ENCODE data around the gene CAMK2G. TPM values are rescaled to one million over a fixed set of nuclear protein-coding genes. Genes with fewer than 3 reads are reported as not detected.

The CAMK2G gene
- total and polyA plus RNA-seq, 4 donors = 6.8 to 18.3 (median 9.9) TPM

GRCh38 chr10:73877533-73878160 is 3.3 kb upstream of the CAMK2G start:
- Histone ChIP-seq H3K4me3 (ENCODE audit: low read depth in 1 of 3, low read length in 3 of 3) (no peak overlapping the region), H3K9me3 (ENCODE audit: control insufficient read depth in 4 of 4, low read length in 3 of 4) (no peaks in the 10 kb centered on the region), H3K4me1 (ENCODE audit: control insufficient read depth in 4 of 4, insufficient read depth in 4 of 4, low read length in 3 of 4) (peaks cover 4 to 12% (median 12%) of the 10 kb centered on the region in 4 donors), H3K36me3 (ENCODE audit: control insufficient read depth in 4 of 4, insufficient read depth in 3 of 4, low read depth in 1 of 4, low read length in 3 of 4) (no peaks in the 10 kb centered on the region), H3K27me3 (ENCODE audit: control insufficient read depth in 4 of 4, insufficient read depth in 4 of 4, low read length in 3 of 4) (no peaks in the 10 kb centered on the region), H3K27ac (ENCODE audit: low read depth in 1 of 2, low read length in 2 of 2) (no peak overlapping the region), H3K9ac (ENCODE audit: low read depth in 1 of 2, low read length in 2 of 2) (no peak overlapping the region)
- DNase-seq (ENCODE audit: low spot score) = no peak
- 93% methylated on average over 9 of the region's 9 CpGs for WGBS
- TF ChIP-seq TAF1 (conservative IDR thresholded peaks at IDR 0.05) (no peak), FOXA1 (IDR thresholded peaks at IDR 0.05) (no peak), ZBTB33 (IDR thresholded peaks at IDR 0.05) (no peak), EGR1 (IDR thresholded peaks at IDR 0.05; ENCODE audit: low read depth in 2 of 2) (no peak), CTCF (IDR thresholded peaks at IDR 0.05; ENCODE audit: low read depth, low read length, missing input control) (no peak)

- H3K36me3 ChIP-seq (ENCODE audit: control insufficient read depth in 4 of 4, insufficient read depth in 3 of 4, low read depth in 1 of 4, low read length in 3 of 4) = no peaks in the 10 kb centered on the region
- no peak overlapping the region for H3K4me3 ChIP-seq (ENCODE audit: low read depth in 1 of 3, low read length in 3 of 3)
- TF ChIP-seq YY1 (IDR thresholded peaks at IDR 0.05) (no peak), GABPA (IDR thresholded peaks at IDR 0.05 in 1 of 2, conservative IDR thresholded peaks at IDR 0.05 in 1 of 2) (no peak), CTCF (IDR thresholded peaks at IDR 0.05; ENCODE audit: low read depth, low read length, missing input control) (no peak), RXRA (IDR thresholded peaks at IDR 0.05) (no peak), ATF3 (IDR thresholded peaks at IDR 0.05) (no peak), HNF4A (conservative IDR thresholded peaks at IDR 0.05) (no peak), RAD21 (IDR thresholded peaks at IDR 0.05) (no peak), TAF1 (conservative IDR thresholded peaks at IDR 0.05) (no peak), SP1 (IDR thresholded peaks at IDR 0.05) (no peak), FOXA2 (IDR thresholded peaks at IDR 0.05) (no peak), JUND (IDR thresholded peaks at IDR 0.05) (no peak), FOXA1 (IDR thresholded peaks at IDR 0.05) (no peak), HNF4G (IDR thresholded peaks at IDR 0.05) (no peak), MAX (IDR thresholded peaks at IDR 0.05) (no peak), NR2F2 (IDR thresholded peaks at IDR 0.05) (no peak), ZBTB33 (IDR thresholded peaks at IDR 0.05) (no peak)
- H3K9ac ChIP-seq (ENCODE audit: low read depth in 1 of 2, low read length in 2 of 2) = no peak overlapping the region
- H3K27me3 ChIP-seq (ENCODE audit: control insufficient read depth in 4 of 4, insufficient read depth in 4 of 4, low read length in 3 of 4) = no peaks in the 10 kb centered on the region
- 93% methylated on average over 4 of the region's 4 CpGs for WGBS
- DNase-seq (ENCODE audit: low spot score) = no peak
- peaks cover 6 to 19% (median 17%) of the 10 kb centered on the region in 4 donors for H3K4me1 ChIP-seq (ENCODE audit: control insufficient read depth in 4 of 4, insufficient read depth in 4 of 4, low read length in 3 of 4)
- H3K9me3 ChIP-seq (ENCODE audit: control insufficient read depth in 4 of 4, low read length in 3 of 4) = no peaks in the 10 kb centered on the region
- H3K27ac ChIP-seq (ENCODE audit: low read depth in 1 of 2, low read length in 2 of 2) = no peak overlapping the region
Observed at GRCh38 chr10:73876971-73877370, 2.6 kb upstream of the CAMK2G start.
